Measurements from ENCODE around the gene KIF3A.

GRCh38 chr5:132776131-132776937 lies 39.0 kb upstream of the KIF3A start:
- TF ChIP-seq EZH2 (IDR thresholded peaks at IDR 0.05; ENCODE audit: insufficient read depth, low read length): no peak
- TF ChIP-seq, protein P1, sequence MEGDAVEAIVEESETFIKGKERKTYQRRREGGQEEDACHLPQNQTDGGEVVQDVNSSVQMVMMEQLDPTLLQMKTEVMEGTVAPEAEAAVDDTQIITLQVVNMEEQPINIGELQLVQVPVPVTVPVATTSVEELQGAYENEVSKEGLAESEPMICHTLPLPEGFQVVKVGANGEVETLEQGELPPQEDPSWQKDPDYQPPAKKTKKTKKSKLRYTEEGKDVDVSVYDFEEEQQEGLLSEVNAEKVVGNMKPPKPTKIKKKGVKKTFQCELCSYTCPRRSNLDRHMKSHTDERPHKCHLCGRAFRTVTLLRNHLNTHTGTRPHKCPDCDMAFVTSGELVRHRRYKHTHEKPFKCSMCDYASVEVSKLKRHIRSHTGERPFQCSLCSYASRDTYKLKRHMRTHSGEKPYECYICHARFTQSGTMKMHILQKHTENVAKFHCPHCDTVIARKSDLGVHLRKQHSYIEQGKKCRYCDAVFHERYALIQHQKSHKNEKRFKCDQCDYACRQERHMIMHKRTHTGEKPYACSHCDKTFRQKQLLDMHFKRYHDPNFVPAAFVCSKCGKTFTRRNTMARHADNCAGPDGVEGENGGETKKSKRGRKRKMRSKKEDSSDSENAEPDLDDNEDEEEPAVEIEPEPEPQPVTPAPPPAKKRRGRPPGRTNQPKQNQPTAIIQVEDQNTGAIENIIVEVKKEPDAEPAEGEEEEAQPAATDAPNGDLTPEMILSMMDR (IDR thresholded peaks at IDR 0.05; ENCODE audit: insufficient read depth, low read depth, low read length): no peak

All from astrocyte (in vitro differentiated cells and primary cell).